Measurements from ENCODE around the gene GGTLC1. TPM values are rescaled to one million over a fixed set of nuclear protein-coding genes. Genes with fewer than 3 reads are reported as not detected.

Gene GGTLC1
- total RNA-seq, 1 donor from 2014 or later = 105 TPM

GRCh38 chr20:24011282-24011681 is 22.7 kb upstream of the GGTLC1 start:
- Histone ChIP-seq H3K27ac (no peak overlapping the region), H3K27me3 (peaks cover 4% of the 10 kb centered on the region), H3K9me3 (no peaks in the 10 kb centered on the region), H3K4me3 (no peak overlapping the region), H3K36me3 (no peaks in the 10 kb centered on the region), H3K4me1 (no peaks in the 10 kb centered on the region)
- DNase-seq (no peak), ATAC-seq (no peak)
- TF ChIP-seq CTCF (IDR thresholded peaks at IDR 0.05) = no peak
- intact Hi-C loops (cut with DNase I) = no loop called here

- H3K27me3 ChIP-seq = no peaks in the 10 kb centered on the region
- H3K36me3 ChIP-seq = no peaks in the 10 kb centered on the region
- intact Hi-C loops (cut with DNase I) = no loop called here
- no peak overlapping the region for H3K27ac ChIP-seq
- no peak for ATAC-seq
- no peak for DNase-seq
- H3K9me3 ChIP-seq = no peaks in the 10 kb centered on the region
- H3K4me1 ChIP-seq = no peaks in the 10 kb centered on the region
- no peak overlapping the region for H3K4me3 ChIP-seq
- TF ChIP-seq CTCF (IDR thresholded peaks at IDR 0.05) = no peak
Observed at GRCh38 chr20:24007758-24008157, 19.2 kb upstream of the GGTLC1 start.

- no peaks in the 10 kb centered on the region for H3K36me3 ChIP-seq
- TF ChIP-seq CTCF (IDR thresholded peaks at IDR 0.05) = no peak
- H3K9me3 ChIP-seq = no peaks in the 10 kb centered on the region
- H3K4me3 ChIP-seq = no peak overlapping the region
- H3K4me1 ChIP-seq = no peaks in the 10 kb centered on the region
- H3K27ac ChIP-seq = no peak overlapping the region
- no peaks in the 10 kb centered on the region for H3K27me3 ChIP-seq
- ATAC-seq (no peak), DNase-seq (no peak)
- intact Hi-C loops (cut with DNase I) = no loop called here
Observed at GRCh38 chr20:24007073-24007595, 18.6 kb upstream of the GGTLC1 start.

GRCh38 chr20:24006626-24007025 is 18.0 kb upstream of the GGTLC1 start:
- no peaks in the 10 kb centered on the region for H3K36me3 ChIP-seq
- no peaks in the 10 kb centered on the region for H3K9me3 ChIP-seq
- no peak for ATAC-seq
- H3K27me3 ChIP-seq = no peaks in the 10 kb centered on the region
- H3K27ac ChIP-seq = no peak overlapping the region
- intact Hi-C loops (cut with DNase I) = no loop called here
- no peak for DNase-seq
- H3K4me3 ChIP-seq = no peak overlapping the region
- no peaks in the 10 kb centered on the region for H3K4me1 ChIP-seq
- TF ChIP-seq CTCF (IDR thresholded peaks at IDR 0.05) = no peak

- ATAC-seq (no peak), DNase-seq (no peak)
- H3K9me3 ChIP-seq = no peaks in the 10 kb centered on the region
- intact Hi-C loops (cut with DNase I) = no loop called here
- H3K36me3 ChIP-seq = no peaks in the 10 kb centered on the region
- no peak overlapping the region for H3K4me3 ChIP-seq
- no peak for TF ChIP-seq CTCF (IDR thresholded peaks at IDR 0.05)
- no peak overlapping the region for H3K27ac ChIP-seq
- no peaks in the 10 kb centered on the region for H3K27me3 ChIP-seq
- H3K4me1 ChIP-seq = no peaks in the 10 kb centered on the region
Observed at GRCh38 chr20:24004471-24004870, 15.9 kb upstream of the GGTLC1 start.

- no peak for TF ChIP-seq CTCF (IDR thresholded peaks at IDR 0.05)
- Histone ChIP-seq H3K9me3 (no peaks in the 10 kb centered on the region), H3K36me3 (no peaks in the 10 kb centered on the region), H3K4me3 (no peak overlapping the region), H3K27me3 (no peaks in the 10 kb centered on the region), H3K4me1 (no peaks in the 10 kb centered on the region), H3K27ac (no peak overlapping the region)
- intact Hi-C loops (cut with DNase I) = no loop called here
- DNase-seq (no peak), ATAC-seq (no peak)
Observed at GRCh38 chr20:24002896-24003295, 14.3 kb upstream of the GGTLC1 start.
